H1 (cell line): ENCODE results near the gene CRYBG3. TPM values are rescaled to one million over a fixed set of nuclear protein-coding genes. Genes with fewer than 3 reads are reported as not detected.

ENCODE experiments used
- CTCF ChIA-PET: fragments of 300-600 bp; sonication (Branson Sonifier 250); formaldehyde crosslinking; loops from one replicate; lab custom pipeline; 2021; ENCODE audit not compliant: partially characterized antibody; lab: Charles Lee
- POLR2A ChIA-PET: fragments of 300-600 bp; sonication (Branson Sonifier 250); formaldehyde crosslinking; loops from one replicate; lab custom pipeline; 2021; ENCODE audit warnings: inconsistent platforms; ENCODE audit not compliant: partially characterized antibody; lab: Charles Lee
- DNase-seq, 2 experiments: peaks; one replicate each; pipeline versions ENCODE4 v3.0.0 to v3.0.0-alpha.2; 2010 to 2022; ENCODE audit warnings: low spot score in 2 of 2, low read depth in 1 of 2, mixed read lengths in 1 of 2
- FAIRE-seq: peaks from 2 replicates; lab custom pipeline; 2011; peaks lifted over from hg19 to GRCh38; lab: Jason Lieb, UNC
- H2AFZ ChIP-seq: 2 replicates; pipeline ENCODE4 v1.8.1; 2012; ENCODE audit warnings: low read length, inconsistent platforms
- H2AK5ac ChIP-seq: 2 replicates; pipeline ENCODE4 v1.6.1; 2013; ENCODE audit warnings: low read depth, low read length
- H2BK120ac ChIP-seq: replicated peaks from 2 replicates; pipeline ENCODE3; 2013; ENCODE audit warnings: low read depth, low read length, inconsistent platforms
- H2BK12ac ChIP-seq: 2 replicates; pipeline ENCODE4 v1.6.1; 2013; ENCODE audit warnings: low read depth, low read length
- H2BK15ac ChIP-seq: 2 replicates; pipeline ENCODE4 v1.6.1; 2013; ENCODE audit warnings: low read length
- H2BK20ac ChIP-seq: 2 replicates; pipeline ENCODE4 v1.6.1; 2013; ENCODE audit warnings: low read length
- H2BK5ac ChIP-seq: 2 replicates; pipeline ENCODE4 v1.6.1; 2013; ENCODE audit warnings: low read depth, low read length
- H3K14ac ChIP-seq: 2 replicates; pipeline ENCODE4 v1.6.1; 2013; ENCODE audit warnings: inconsistent platforms; ENCODE audit not compliant: insufficient read length
- H3K18ac ChIP-seq: 2 replicates; pipeline ENCODE4 v1.6.1; 2013; ENCODE audit warnings: low read length; ENCODE audit errors: extremely low read depth
- H3K23ac ChIP-seq: 2 replicates; pipeline ENCODE4 v1.6.1; 2013; ENCODE audit warnings: inconsistent platforms; ENCODE audit not compliant: insufficient read length
- H3K23me2 ChIP-seq: 2 replicates; pipeline ENCODE4 v1.6.1; 2013; ENCODE audit warnings: low read depth, low read length
- H3K27ac ChIP-seq: 2 replicates; pipeline ENCODE4 v1.6.1; 2011; ENCODE audit warnings: low read depth, low read length, inconsistent platforms
- H3K27me3 ChIP-seq, 4 experiments: replicated peaks in 1 of 4; 1 replicate in 1 of 4; 2 replicates in 3 of 4; pipeline versions ENCODE4 v1.6.1 to v1.8.1; 2011 to 2013; ENCODE audit warnings: low read length in 3 of 4, mild to moderate bottlenecking in 3 of 4, inconsistent platforms in 2 of 4, mixed read lengths in 2 of 4, moderate library complexity in 1 of 4; ENCODE audit not compliant: control insufficient read depth in 3 of 4, insufficient read depth in 3 of 4; ENCODE audit errors: extremely low read depth in 1 of 4
- H3K36me3 ChIP-seq, 4 experiments: 2 replicates each; pipeline versions ENCODE4 v1.6.1 to v1.8.1; 2011 to 2013; ENCODE audit warnings: mild to moderate bottlenecking in 4 of 4, low read length in 3 of 4, moderate library complexity in 2 of 4, control low read depth in 1 of 4, inconsistent platforms in 1 of 4; ENCODE audit not compliant: insufficient read depth in 4 of 4, control insufficient read depth in 2 of 4
- H3K4ac ChIP-seq: replicated peaks from 2 replicates; pipeline ENCODE3; 2013; ENCODE audit warnings: low read length, low read depth, mixed read lengths, inconsistent platforms; ENCODE audit not compliant: insufficient read length
- H3K4me1 ChIP-seq, 4 experiments: replicated peaks in 1 of 4; 1 replicate in 1 of 4; 2 replicates in 3 of 4; pipeline versions ENCODE4 v1.6.1 to v1.8.1; 2011 to 2013; ENCODE audit warnings: low read length in 3 of 4, inconsistent platforms in 2 of 4, mixed read lengths in 1 of 4; ENCODE audit not compliant: insufficient read depth in 4 of 4, control insufficient read depth in 3 of 4
- H3K4me2 ChIP-seq, 2 experiments: 2 replicates each; pipeline versions ENCODE4 v1.6.1 to v1.8.1; 2011 to 2013; ENCODE audit warnings: low read depth in 2 of 2, low read length in 2 of 2, control low read depth in 1 of 2, inconsistent platforms in 1 of 2, mild to moderate bottlenecking in 1 of 2; ENCODE audit not compliant: insufficient read depth in 1 of 2
- H3K4me3 ChIP-seq, 4 experiments: fragments of 200-600, 300-600 bp in 1 of 4; sonication (generic), shearing (Covaris generic), sonication (Bioruptor Twin) in 1 of 4; 2 replicates each; pipeline versions ENCODE4 v1.5.1 to v1.8.1; 2011 to 2016; ENCODE audit warnings: low read length in 4 of 4, low read depth in 3 of 4, control low read depth in 2 of 4, inconsistent platforms in 2 of 4, mild to moderate bottlenecking in 2 of 4, mixed read lengths in 1 of 4, moderate library complexity in 1 of 4; ENCODE audit not compliant: insufficient read depth in 2 of 4; ENCODE audit errors: extremely low read depth in 1 of 4
- H3K56ac ChIP-seq: replicated peaks from 2 replicates; pipeline ENCODE3; 2013; ENCODE audit warnings: low read depth, mild to moderate bottlenecking, mixed read lengths, low read length, inconsistent platforms; ENCODE audit not compliant: insufficient read length
- H3K79me1 ChIP-seq: 2 replicates; pipeline ENCODE4 v1.6.1; 2013; ENCODE audit warnings: low read depth, low read length, control low read depth
- H3K79me2 ChIP-seq, 2 experiments: 2 replicates each; pipeline versions ENCODE4 v1.6.1 to v1.8.1; 2012 to 2013; ENCODE audit warnings: low read length in 2 of 2, mild to moderate bottlenecking in 2 of 2, inconsistent platforms in 1 of 2; ENCODE audit not compliant: insufficient read depth in 2 of 2, control insufficient read depth in 1 of 2
- H3K9ac ChIP-seq, 4 experiments: replicated peaks in 1 of 4; 1 replicate in 1 of 4; 2 replicates in 3 of 4; pipeline versions ENCODE4 v1.6.1 to v1.8.1; 2011 to 2013; ENCODE audit warnings: low read depth in 3 of 4, low read length in 3 of 4, control low read depth in 2 of 4, mild to moderate bottlenecking in 2 of 4, moderate library complexity in 2 of 4, inconsistent platforms in 1 of 4; ENCODE audit errors: extremely low read depth in 1 of 4
- H3K9me3 ChIP-seq, 2 experiments: 2 replicates each; pipeline versions ENCODE4 v1.6.1 to v1.8.1; 2012 to 2013; ENCODE audit warnings: mild to moderate bottlenecking in 2 of 2, moderate library complexity in 2 of 2, control low read depth in 1 of 2, inconsistent platforms in 1 of 2, low read depth in 1 of 2, low read length in 1 of 2, mixed read lengths in 1 of 2; ENCODE audit not compliant: insufficient read depth in 2 of 2
- H4K20me1 ChIP-seq, 2 experiments: replicated peaks in 1 of 2; 2 replicates each; pipeline versions ENCODE3 to v1.8.1; 2011 to 2013; ENCODE audit warnings: inconsistent platforms in 2 of 2, low read length in 2 of 2, mild to moderate bottlenecking in 1 of 2; ENCODE audit not compliant: insufficient read depth in 2 of 2, control insufficient read depth in 1 of 2
- H4K5ac ChIP-seq: 2 replicates; pipeline ENCODE4 v1.6.1; 2013; ENCODE audit warnings: low read length, low read depth, mixed read lengths, inconsistent platforms; ENCODE audit not compliant: insufficient read length
- H4K8ac ChIP-seq: 2 replicates; pipeline ENCODE4 v1.8.0; 2013; ENCODE audit warnings: mild to moderate bottlenecking, moderate library complexity, low read length, inconsistent platforms; ENCODE audit not compliant: insufficient read depth; ENCODE audit errors: extremely low read depth
- H4K91ac ChIP-seq: replicated peaks from 2 replicates; pipeline ENCODE3; 2013; ENCODE audit warnings: low read length, mixed read lengths, inconsistent platforms; ENCODE audit not compliant: insufficient read length
- KDM5A ChIP-seq: fragments of 200-600 bp; IDR thresholded peaks from 2 replicates; pipeline ENCODE4 v1.7.1; 2012; ENCODE audit warnings: mild to moderate bottlenecking, low read length, inconsistent platforms, mixed read lengths
- MAFK ChIP-seq: IDR thresholded peaks from 2 replicates; pipeline ENCODE4 v1.6.1; 2012; ENCODE audit warnings: low read depth, mild to moderate bottlenecking, improper control_type of control experiment, low read length
- RAD21 ChIP-seq, 2 experiments: IDR thresholded peaks in 1 of 2; conservative IDR thresholded peaks in 1 of 2; 2 replicates each; pipeline ENCODE4 v1.6.1; 2011; ENCODE audit warnings: low read depth in 2 of 2, low read length in 2 of 2, improper control_type of control experiment in 1 of 2, inconsistent platforms in 1 of 2, mild to moderate bottlenecking in 1 of 2, moderate library complexity in 1 of 2
- SIRT6 ChIP-seq: IDR thresholded peaks from one replicate; pipeline ENCODE4 v1.7.1; 2012; ENCODE audit warnings: low read length, inconsistent platforms
- SP1 ChIP-seq: IDR thresholded peaks from 2 replicates; pipeline ENCODE4 v1.6.1; 2011; ENCODE audit warnings: low read depth, low read length
- SP2 ChIP-seq: IDR thresholded peaks from 2 replicates; pipeline ENCODE4 v1.6.1; 2012; ENCODE audit warnings: mild to moderate bottlenecking, low read length, inconsistent platforms
- YY1 ChIP-seq: IDR thresholded peaks from 2 replicates; pipeline ENCODE4 v1.6.1; 2011; ENCODE audit warnings: low read depth, mild to moderate bottlenecking, low read length
- polyA plus RNA-seq, 7 experiments: library from polyadenylated mRNA; depleted of rRNA in 3 of 7; stranded (reverse) in 5 of 7; unstranded in 2 of 7; fragments of >200 nt in 5 of 7; fragments of 200-250 nt in 2 of 7; gene quantifications; 1 replicate in 5 of 7; 2 replicates in 1 of 7; 4 replicates in 1 of 7; pipeline versions ENCODE4 v1.2.1 to v1.2.3, GENCODE V29; 2011 to 2013; ENCODE audit warnings: missing spikeins in 2 of 7, mixed read lengths in 2 of 7
- total RNA-seq: library from RNA; stranded (reverse); fragmentation: NEBNext Ultra II Directional; extraction: Animal tissue kit (Norgen Biotek cat#: 25700); gene quantifications from 2 replicates; pipeline ENCODE4 v1.2.1, GENCODE V29; 2021
- TF ChIP-seq, protein P1 (sequence below): IDR thresholded peaks from 2 replicates; pipeline ENCODE4 v1.6.1; 2011; ENCODE audit warnings: low read depth, mild to moderate bottlenecking, low read length; ENCODE audit not compliant: insufficient read depth

The CRYBG3 gene
- total and polyA plus RNA-seq, 2 of the 8 experiments (the other 6 are each of a cell fraction or from before 2014, with no cell fraction given), result 2.1 to 8.0 TPM

DNA sequence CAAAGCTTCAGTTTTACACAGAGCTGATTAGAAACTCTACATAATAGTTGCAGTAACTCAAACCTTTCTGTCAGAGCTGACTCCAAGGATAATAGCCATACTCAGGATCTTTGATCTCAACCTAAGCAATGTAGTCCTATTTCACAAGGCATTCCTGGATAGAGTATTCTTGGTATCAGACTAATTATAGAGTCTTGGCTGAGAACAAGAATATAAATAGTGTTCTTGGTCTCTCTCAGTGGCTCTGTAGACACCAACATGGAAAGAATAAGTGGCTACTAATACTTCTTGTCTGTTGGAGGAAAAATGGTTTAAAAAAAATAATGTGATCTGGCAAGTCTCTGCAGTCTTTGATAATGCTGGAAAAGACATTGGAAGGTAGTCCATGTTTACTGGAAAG is 94.8 kb downstream of the CRYBG3 start:
- Histone ChIP-seq H2BK5ac (no peak overlapping the region), H2AFZ (no peak overlapping the region), H3K23me2 (no peaks in the 10 kb centered on the region), H3K18ac (no peak overlapping the region), H2BK120ac (no peak overlapping the region), H3K9ac (no peak overlapping the region), H3K79me2 (no peaks in the 10 kb centered on the region), H3K9me3 (no peaks in the 10 kb centered on the region), H3K14ac (no peak overlapping the region), H2BK12ac (no peak overlapping the region), H3K4me3 (no peak overlapping the region), H4K20me1 (no peaks in the 10 kb centered on the region), H3K27ac (no peak overlapping the region), H3K56ac (no peak overlapping the region), H3K79me1 (no peaks in the 10 kb centered on the region), H3K27me3 (no peaks in the 10 kb centered on the region), H3K23ac (no peak overlapping the region), H2BK15ac (no peak overlapping the region), H4K91ac (no peak overlapping the region), H4K8ac (no peak overlapping the region), H3K4me2 (no peak overlapping the region), H2BK20ac (no peak overlapping the region)
- CTCF ChIA-PET, result no interaction called here
- FAIRE-seq, result no peak
- POLR2A ChIA-PET, result no interaction called here
- TF ChIP-seq, protein P1, sequence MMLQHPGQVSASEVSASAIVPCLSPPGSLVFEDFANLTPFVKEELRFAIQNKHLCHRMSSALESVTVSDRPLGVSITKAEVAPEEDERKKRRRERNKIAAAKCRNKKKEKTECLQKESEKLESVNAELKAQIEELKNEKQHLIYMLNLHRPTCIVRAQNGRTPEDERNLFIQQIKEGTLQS, result no peak
- no peak for TF ChIP-seq RAD21 (IDR thresholded peaks at IDR 0.05 in 1 of 2, conservative IDR thresholded peaks at IDR 0.05 in 1 of 2; ENCODE audit: low read depth in 2 of 2, low read length in 2 of 2)
- TF ChIP-seq SIRT6, result no peak
- no peak for TF ChIP-seq SP2
- no peak for TF ChIP-seq KDM5A
- TF ChIP-seq SP1, result no peak
- no peak for TF ChIP-seq YY1
- no peak for TF ChIP-seq MAFK
- TF ChIP-seq, all 59 proteins: peak for 0
- Histone ChIP-seq H4K5ac (no peak overlapping the region), H3K4ac (no peak overlapping the region), H3K4me1 (no peaks in the 10 kb centered on the region), H2AK5ac (no peak overlapping the region), H3K36me3 (no peaks in the 10 kb centered on the region; a peak in 1 of 8 replicates)
- DNase-seq, result no peak
